ENCODE measurements around the gene PRKCQ. TPM values are rescaled to one million over a fixed set of nuclear protein-coding genes. Genes with fewer than 3 reads are reported as not detected.

Gene PRKCQ
- total RNA-seq, 1 experiment from 2014 or later = 12.1 TPM

DNA sequence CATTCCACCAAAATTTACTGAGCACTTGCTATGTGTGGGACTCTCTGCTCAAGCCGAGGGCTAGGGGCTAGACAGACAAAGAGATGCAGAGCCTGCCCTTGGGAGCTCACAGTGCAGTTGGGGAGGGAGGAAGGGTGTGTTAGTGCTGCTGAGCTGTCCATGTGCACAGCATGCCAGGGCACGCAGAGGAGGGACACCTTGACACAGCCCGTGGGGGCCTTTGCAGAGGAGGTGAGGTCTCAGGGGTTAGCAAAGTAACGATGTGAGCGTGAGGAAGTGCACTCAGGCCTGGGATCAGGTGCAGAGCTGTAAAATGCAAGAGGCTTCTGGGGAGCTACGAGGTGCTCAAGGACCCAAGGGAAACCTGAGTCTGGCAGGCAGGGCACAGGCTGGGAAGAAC lies 16.3 kb downstream of the PRKCQ start:
- Histone ChIP-seq H2BK120ac (ENCODE audit: low read depth, low read length, poor library complexity, severe bottlenecking) (no peak overlapping the region), H3K27ac (ENCODE audit: insufficient read length, low read depth, low read length) (no peak overlapping the region), H3K4ac (ENCODE audit: low read depth, low read length) (no peak overlapping the region), H4K8ac (replicated peaks; ENCODE audit: insufficient read length, low read depth, low read length) (no peak overlapping the region), H3K4me2 (ENCODE audit: insufficient read depth, insufficient read length, low read length) (no peak overlapping the region), H3K56ac (ENCODE audit: insufficient read length, low read depth, low read length) (no peak overlapping the region), H4K91ac (ENCODE audit: insufficient read length, low read depth, low read length) (no peak overlapping the region), H2AK5ac (ENCODE audit: insufficient read length, low read length) (no peak overlapping the region), H3K79me2 (ENCODE audit: insufficient read depth, low read length) (no peaks in the 10 kb centered on the region; the same call in 1 of the 2 replicates), H4K20me1 (ENCODE audit: control insufficient read depth, insufficient read depth, insufficient read length) (no peaks in the 10 kb centered on the region), H3K79me1 (ENCODE audit: insufficient read depth, low read depth, low read length, poor library complexity, severe bottlenecking) (no peaks in the 10 kb centered on the region), H2AFZ (ENCODE audit: low read length) (no peak overlapping the region), H3K23ac (ENCODE audit: insufficient read length, low read depth, low read length) (no peak overlapping the region), H3K14ac (ENCODE audit: insufficient read depth, low read length) (0 out of 2 replicates have a peak overlapping the region, but pooled peaks have one; percentile 39), H3K9ac (ENCODE audit: extremely low read depth, insufficient read length, low read length) (no peak overlapping the region), H3K23me2 (ENCODE audit: insufficient read length, low read depth, low read length, poor library complexity, severe bottlenecking) (no peaks in the 10 kb centered on the region), H3T11ph (ENCODE audit: low read length) (no peak overlapping the region), H2BK15ac (ENCODE audit: low read depth, low read length) (no peak overlapping the region), H3K9me3 (ENCODE audit: control insufficient read depth, low read depth, low read length) (no peaks in the 10 kb centered on the region), H3K18ac (ENCODE audit: insufficient read length, low read depth, low read length) (no peak overlapping the region), H4K5ac (ENCODE audit: insufficient read length, low read depth, low read length) (no peak overlapping the region), H2BK12ac (ENCODE audit: insufficient read length, low read depth, low read length) (no peak overlapping the region), H2BK5ac (ENCODE audit: insufficient read length, low read length) (no peak overlapping the region), H3K27me3 (ENCODE audit: insufficient read depth, low read length) (no peaks in the 10 kb centered on the region), H2BK20ac (ENCODE audit: low read depth, low read length, poor library complexity, severe bottlenecking) (no peak overlapping the region), H3K4me1 (ENCODE audit: insufficient read depth, low read length) (peaks cover 6% of the 10 kb centered on the region; the same call in 1 of the 2 replicates)
- DNase-seq = no peak
- Mint-ChIP-seq H3K27ac (peak overlapping the region in 1 of 3 experiments; percentile 16; a peak in 1 of 7 replicates), H3K36me3 (ENCODE audit: insufficient read depth in 1 of 3, low read depth in 3 of 3) (no peaks in the 10 kb centered on the region; a peak in 1 of 7 replicates), H3K4me3 (no peak overlapping the region), H3K27me3 (ENCODE audit: low read depth) (no peaks in the 10 kb centered on the region), H3K4me1 (peaks cover 29 to 37% of the 10 kb centered on the region in 2 experiments), H3K9me3 (no peaks in the 10 kb centered on the region)
- TF ChIP-seq, protein P1, sequence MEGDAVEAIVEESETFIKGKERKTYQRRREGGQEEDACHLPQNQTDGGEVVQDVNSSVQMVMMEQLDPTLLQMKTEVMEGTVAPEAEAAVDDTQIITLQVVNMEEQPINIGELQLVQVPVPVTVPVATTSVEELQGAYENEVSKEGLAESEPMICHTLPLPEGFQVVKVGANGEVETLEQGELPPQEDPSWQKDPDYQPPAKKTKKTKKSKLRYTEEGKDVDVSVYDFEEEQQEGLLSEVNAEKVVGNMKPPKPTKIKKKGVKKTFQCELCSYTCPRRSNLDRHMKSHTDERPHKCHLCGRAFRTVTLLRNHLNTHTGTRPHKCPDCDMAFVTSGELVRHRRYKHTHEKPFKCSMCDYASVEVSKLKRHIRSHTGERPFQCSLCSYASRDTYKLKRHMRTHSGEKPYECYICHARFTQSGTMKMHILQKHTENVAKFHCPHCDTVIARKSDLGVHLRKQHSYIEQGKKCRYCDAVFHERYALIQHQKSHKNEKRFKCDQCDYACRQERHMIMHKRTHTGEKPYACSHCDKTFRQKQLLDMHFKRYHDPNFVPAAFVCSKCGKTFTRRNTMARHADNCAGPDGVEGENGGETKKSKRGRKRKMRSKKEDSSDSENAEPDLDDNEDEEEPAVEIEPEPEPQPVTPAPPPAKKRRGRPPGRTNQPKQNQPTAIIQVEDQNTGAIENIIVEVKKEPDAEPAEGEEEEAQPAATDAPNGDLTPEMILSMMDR (conservative IDR thresholded peaks at IDR 0.05) = no peak
- no CpG with 5 or more reads among the region's 6 CpGs for WGBS (ENCODE audit: extremely low coverage, insufficient read length, low lambda C conversion rate)
